A673 (cell line): Measurements from ENCODE around the gene FBXO34. TPM values are rescaled to one million over a fixed set of nuclear protein-coding genes. Genes with fewer than 3 reads are reported as not detected.

Source experiments
- BruUV-seq: library from RNA; stranded (reverse); fragments of 400-500 nt; replicated peaks from 2 replicates; lab custom pipeline; 2021; lab: Mats Ljungman, UMichigan
- CTCF ChIA-PET: fragments of 300-600 bp; sonication (Branson Sonifier 250); formaldehyde crosslinking; loops from one replicate; lab custom pipeline; 2022; ENCODE audit warnings: antibody characterized with exemption; lab: Charles Lee
- POLR2A ChIA-PET: fragments of 300-600 bp; sonication (Branson Sonifier 250); formaldehyde crosslinking; loops from one replicate; lab custom pipeline; 2022; ENCODE audit warnings: antibody characterized with exemption; ENCODE audit not compliant: low non-redundant PET; lab: Charles Lee
- DNase-seq: peaks from one replicate; pipeline ENCODE4 v3.0.0-alpha.2; 2015; ENCODE audit warnings: low spot score
- H3K27ac ChIP-seq: fragments of 200-600 bp; sonication (generic); 2 replicates; pipeline ENCODE4 v1.5.1; 2016; ENCODE audit warnings: mixed run types, low read depth, mild to moderate bottlenecking, mixed read lengths, antibody characterized with exemption, low read length; ENCODE audit not compliant: poor library complexity, severe bottlenecking
- H3K27me3 ChIP-seq: fragments of 200-600 bp; sonication (generic); replicated peaks from 2 replicates; pipeline ENCODE4 v1.6.1; 2017; ENCODE audit warnings: mixed run types, low read depth, mild to moderate bottlenecking, mixed read lengths, antibody characterized with exemption, low read length; ENCODE audit not compliant: insufficient read depth, poor library complexity
- H3K36me3 ChIP-seq: fragments of 200-600 bp; sonication (generic); 2 replicates; pipeline ENCODE4 v1.6.1; 2016; ENCODE audit warnings: mixed run types, mild to moderate bottlenecking, mixed read lengths, antibody characterized with exemption, low read length; ENCODE audit not compliant: insufficient read depth, poor library complexity, severe bottlenecking
- H3K4me1 ChIP-seq: fragments of 200-600 bp; sonication (generic); 2 replicates; pipeline ENCODE4 v1.6.1; 2017; ENCODE audit warnings: mixed run types, mild to moderate bottlenecking, mixed read lengths, antibody characterized with exemption, low read length; ENCODE audit not compliant: insufficient read depth, poor library complexity, severe bottlenecking
- H3K4me3 ChIP-seq: fragments of 200-600 bp; sonication (generic); 2 replicates; pipeline ENCODE4 v1.5.1; 2016; ENCODE audit warnings: low read depth, mixed run types, mild to moderate bottlenecking, mixed read lengths, low read length; ENCODE audit not compliant: poor library complexity, severe bottlenecking
- H3K9me3 ChIP-seq: fragments of 200-600 bp; sonication (generic); 2 replicates; pipeline ENCODE4 v1.6.1; 2016; ENCODE audit warnings: mixed run types, low read depth, mild to moderate bottlenecking, mixed read lengths, antibody characterized with exemption, low read length; ENCODE audit not compliant: poor library complexity, severe bottlenecking
- CTCF ChIP-seq: fragments of 300-800, 200-600 bp; sonication (generic); conservative IDR thresholded peaks from 2 replicates; pipeline ENCODE4 v1.5.1; 2017; ENCODE audit warnings: low read depth, mild to moderate bottlenecking, antibody characterized with exemption, low read length, moderate library complexity, mixed read lengths
- EZH2 ChIP-seq: fragments of 200-600 bp; sonication (generic); IDR thresholded peaks from 2 replicates; pipeline ENCODE4 v1.6.1; 2017; ENCODE audit warnings: borderline replicate concordance, low read depth, mild to moderate bottlenecking, mixed read lengths, antibody characterized with exemption, low read length; ENCODE audit not compliant: poor library complexity, severe bottlenecking
- intact Hi-C: fragments of 100-400 bp; cut with micrococcal nuclease; formaldehyde crosslinking; loops from one replicate; pipeline ENCODE4 v1.10.0; 2022; ENCODE audit not compliant: unreplicated experiment
- total RNA-seq: library from RNA; stranded (reverse); gene quantifications from 2 replicates; pipeline ENCODE4 v1.2.3, GENCODE V29; 2021

Gene FBXO34
- total RNA-seq, 1 experiment from 2014 or later, result 20.9 TPM

GRCh38 chr14:55297611-55298499 is 26.6 kb downstream of the FBXO34 start:
- H3K27ac ChIP-seq, result no peak overlapping the region
- H3K4me3 ChIP-seq, result no peak overlapping the region
- H3K27me3 ChIP-seq, result no peaks in the 10 kb centered on the region
- TF ChIP-seq EZH2, result no peak
- no peak for DNase-seq
- CTCF ChIA-PET, result no interaction called here
- POLR2A ChIA-PET, result no interaction called here
- H3K4me1 ChIP-seq, result peaks cover 26% of the 10 kb centered on the region
- H3K36me3 ChIP-seq, result no peaks in the 10 kb centered on the region
- BruUV-seq, result no TSS peak
- H3K9me3 ChIP-seq, result no peaks in the 10 kb centered on the region
- intact Hi-C loops, result no loop called here

- BruUV-seq, result no TSS peak
- Histone ChIP-seq H3K27me3 (no peaks in the 10 kb centered on the region), H3K36me3 (no peaks in the 10 kb centered on the region), H3K27ac (no peak overlapping the region), H3K4me1 (peaks cover 32% of the 10 kb centered on the region), H3K4me3 (no peak overlapping the region), H3K9me3 (no peaks in the 10 kb centered on the region)
- intact Hi-C loops, result no loop called here
- ChIA-PET CTCF (no interaction called here), POLR2A (no interaction called here)
- no peak for DNase-seq
- TF ChIP-seq EZH2, result no peak
- TF ChIP-seq CTCF, result no peak
These were observed 27.2 kb downstream of the FBXO34 start for GRCh38 chr14:55298500-55298822.

GRCh38 chr14:55301437-55302121 is 30.4 kb downstream of the FBXO34 start:
- no peak for TF ChIP-seq EZH2
- TF ChIP-seq CTCF, result no peak
- peak; percentile 85 for DNase-seq
- ChIA-PET CTCF (no interaction called here), POLR2A (no interaction called here)
- Histone ChIP-seq H3K4me1 (peaks cover 37% of the 10 kb centered on the region), H3K9me3 (no peaks in the 10 kb centered on the region), H3K4me3 (no peak overlapping the region), H3K27ac (peak overlapping the region; percentile 62), H3K36me3 (no peaks in the 10 kb centered on the region), H3K27me3 (no peaks in the 10 kb centered on the region)
- no TSS peak for BruUV-seq
- intact Hi-C loops, result no loop called here
